ENCODE data around the gene RELN. TPM values are rescaled to one million over a fixed set of nuclear protein-coding genes. Genes with fewer than 3 reads are reported as not detected.

The RELN gene
- total RNA-seq, 1 experiment from 2014 or later, result 0.02 TPM

GRCh38 chr7:103592187-103592586, 397.3 kb downstream of the RELN start:
- no peaks in the 10 kb centered on the region for H3K79me1 ChIP-seq (ENCODE audit: insufficient read depth, low read depth, low read length, poor library complexity, severe bottlenecking)
- H2BK12ac ChIP-seq (ENCODE audit: insufficient read length, low read depth, low read length), result no peak overlapping the region
- no peak overlapping the region for H3K56ac ChIP-seq (ENCODE audit: insufficient read length, low read depth, low read length)
- Mint-ChIP-seq H3K4me3 (no peak overlapping the region), H3K27me3 (ENCODE audit: low read depth) (no peaks in the 10 kb centered on the region; the same call in 1 of the 2 replicates), H3K27ac (no peak overlapping the region), H3K4me1 (no peaks in the 10 kb centered on the region), H3K9me3 (no peaks in the 10 kb centered on the region), H3K36me3 (ENCODE audit: insufficient read depth in 1 of 3, low read depth in 3 of 3) (no peaks in the 10 kb centered on the region)
- H3K9me3 ChIP-seq (ENCODE audit: control insufficient read depth, low read depth, low read length), result no peaks in the 10 kb centered on the region
- no peak for TF ChIP-seq CTCF (conservative IDR thresholded peaks at IDR 0.05)
- DNase-seq, result no peak
- no peak overlapping the region for H4K5ac ChIP-seq (ENCODE audit: insufficient read length, low read depth, low read length)
- no peaks in the 10 kb centered on the region for H3K4me1 ChIP-seq (ENCODE audit: insufficient read depth, low read length)
- no peak overlapping the region for H3K14ac ChIP-seq (ENCODE audit: insufficient read depth, low read length)
- no peak overlapping the region for H3K4ac ChIP-seq (ENCODE audit: low read depth, low read length)
- H2AFZ ChIP-seq (ENCODE audit: low read length), result no peak overlapping the region
- WGBS (ENCODE audit: extremely low coverage, insufficient read length, low lambda C conversion rate), result no CpG with 5 or more reads among the region's 1 CpG
- H2BK5ac ChIP-seq (ENCODE audit: insufficient read length, low read length), result no peak overlapping the region
- H3K9ac ChIP-seq (ENCODE audit: extremely low read depth, insufficient read length, low read length), result no peak overlapping the region
- no peak overlapping the region for H4K8ac ChIP-seq (replicated peaks; ENCODE audit: insufficient read length, low read depth, low read length)
- H3K27ac ChIP-seq (ENCODE audit: insufficient read length, low read depth, low read length), result no peak overlapping the region
- no peak overlapping the region for H2BK20ac ChIP-seq (ENCODE audit: low read depth, low read length, poor library complexity, severe bottlenecking)
- no peak overlapping the region for H3K23ac ChIP-seq (ENCODE audit: insufficient read length, low read depth, low read length)
- no peak overlapping the region for H4K91ac ChIP-seq (ENCODE audit: insufficient read length, low read depth, low read length)
- no peak overlapping the region for H2BK15ac ChIP-seq (ENCODE audit: low read depth, low read length)
- no peaks in the 10 kb centered on the region for H3K79me2 ChIP-seq (ENCODE audit: insufficient read depth, low read length)
- no peak overlapping the region for H2AK5ac ChIP-seq (ENCODE audit: insufficient read length, low read length)
- no peaks in the 10 kb centered on the region for H3K27me3 ChIP-seq (ENCODE audit: insufficient read depth, low read length)
- H2BK120ac ChIP-seq (ENCODE audit: low read depth, low read length, poor library complexity, severe bottlenecking), result no peak overlapping the region
- no peaks in the 10 kb centered on the region for H4K20me1 ChIP-seq (ENCODE audit: control insufficient read depth, insufficient read depth, insufficient read length)
- no peaks in the 10 kb centered on the region for H3K23me2 ChIP-seq (ENCODE audit: insufficient read length, low read depth, low read length, poor library complexity, severe bottlenecking)
- no peak overlapping the region for H3K18ac ChIP-seq (ENCODE audit: insufficient read length, low read depth, low read length)
- H3T11ph ChIP-seq (ENCODE audit: low read length), result no peak overlapping the region
- H3K4me2 ChIP-seq (ENCODE audit: insufficient read depth, insufficient read length, low read length), result no peak overlapping the region

All from H9 (cell line).